Activated CD4-positive, alpha-beta T cell treated with anti-CD3 and anti-CD28 coated beads for 4 hours (primary cell): ENCODE data around the gene KRT76.

Source experiments
- DNase-seq, 2 donors: peaks; one replicate each; pipeline ENCODE4 v3.0.0-alpha.2; 2020

Gene KRT76

GRCh38 chr12:52728374-52728773 lies 48.8 kb downstream of the KRT76 start:
- no peak for DNase-seq

GRCh38 chr12:52727037-52727436 lies 50.1 kb downstream of the KRT76 start:
- no peak for DNase-seq

GRCh38 chr12:52726451-52726850 lies 50.7 kb downstream of the KRT76 start:
- no peak for DNase-seq

- DNase-seq = no peak
Observed at GRCh38 chr12:52724384-52724783, 52.8 kb downstream of the KRT76 start.

GRCh38 chr12:52722680-52723079 lies 54.5 kb downstream of the KRT76 start:
- no peak for DNase-seq

GRCh38 chr12:52721838-52722470 lies 55.2 kb downstream of the KRT76 start:
- DNase-seq = no peak

GRCh38 chr12:52720365-52720886 lies 56.7 kb downstream of the KRT76 start:
- no peak for DNase-seq
